Neural cell (in vitro differentiated cells): ENCODE measurements around the gene PRIMA1. TPM values are rescaled to one million over a fixed set of nuclear protein-coding genes. Genes with fewer than 3 reads are reported as not detected.

Experiments used
- H2AFZ ChIP-seq: fragments of 200-600, 300-800 bp; sonication (generic), shearing (Covaris generic); 2 replicates; pipeline ENCODE4 v1.6.0; 2014; ENCODE audit warnings: low read depth, mild to moderate bottlenecking, antibody characterized with exemption, low read length, moderate library complexity
- H3F3A ChIP-seq: fragments of 200-600 bp; shearing (Covaris generic); 2 replicates; pipeline ENCODE4 v1.6.1; 2016; ENCODE audit warnings: mild to moderate bottlenecking, moderate library complexity, mixed read lengths, antibody characterized with exemption, low read length; ENCODE audit not compliant: insufficient read depth, poor library complexity, severe bottlenecking
- H3K27ac ChIP-seq: fragments of 200-600, 300-800 bp; sonication (generic), shearing (Covaris generic); 2 replicates; pipeline ENCODE4 v1.5.1; 2014; ENCODE audit warnings: mild to moderate bottlenecking, low read length, moderate library complexity
- H3K27me3 ChIP-seq: fragments of 300-800, 200-600 bp; sonication (generic), shearing (Covaris generic); 2 replicates; pipeline ENCODE4 v1.6.0; 2014; ENCODE audit warnings: mild to moderate bottlenecking, low read depth, low read length, moderate library complexity; ENCODE audit not compliant: insufficient read depth
- H3K36me3 ChIP-seq: fragments of 300-800, 200-600 bp; sonication (generic), shearing (Covaris generic); 2 replicates; pipeline ENCODE4 v1.5.1; 2014; ENCODE audit warnings: mild to moderate bottlenecking, antibody characterized with exemption, low read length, moderate library complexity; ENCODE audit not compliant: insufficient read depth
- H3K4me2 ChIP-seq: fragments of 300-800, 200-600 bp; sonication (generic), shearing (Covaris generic); 2 replicates; pipeline ENCODE4 v1.6.0; 2014; ENCODE audit warnings: mild to moderate bottlenecking, low read length
- H3K4me3 ChIP-seq: fragments of 300-800, 200-600 bp; sonication (generic), shearing (Covaris generic); 2 replicates; pipeline ENCODE4 v1.5.1; 2014; ENCODE audit warnings: mild to moderate bottlenecking, low read length, moderate library complexity
- H3K79me2 ChIP-seq: fragments of 200-600 bp; shearing (Covaris generic); replicated peaks from 2 replicates; pipeline ENCODE4 v1.6.0; 2014; ENCODE audit warnings: mild to moderate bottlenecking, low read length, moderate library complexity; ENCODE audit not compliant: insufficient read depth
- H3K9ac ChIP-seq: fragments of 300-800, 200-600 bp; sonication (generic), shearing (Covaris generic); 2 replicates; pipeline ENCODE4 v1.6.1; 2016; ENCODE audit warnings: mild to moderate bottlenecking, low read length, mixed read lengths
- H3K9me2 ChIP-seq: fragments of 200-600 bp; shearing (Covaris generic); 2 replicates; pipeline ENCODE4 v1.6.1; 2016; ENCODE audit warnings: mild to moderate bottlenecking, low read length, mixed read lengths; ENCODE audit not compliant: insufficient read depth
- H3K9me3 ChIP-seq: fragments of 200-600, 300-800 bp; sonication (generic), shearing (Covaris generic); 2 replicates; pipeline ENCODE4 v1.6.1; 2016; ENCODE audit warnings: mild to moderate bottlenecking, mixed run types, low read length, moderate library complexity, mixed read lengths
- H4K20me1 ChIP-seq: fragments of 200-600 bp; shearing (Covaris generic); 2 replicates; pipeline ENCODE4 v1.6.1; 2016; ENCODE audit warnings: mild to moderate bottlenecking, mixed run types; ENCODE audit not compliant: insufficient read depth
- CTCF ChIP-seq: fragments of 450-650 bp; IDR thresholded peaks from 2 replicates; pipeline ENCODE4 v1.5.1; 2014; ENCODE audit warnings: antibody characterized with exemption, mild to moderate bottlenecking, moderate library complexity; ENCODE audit not compliant: poor library complexity, severe bottlenecking
- EP300 ChIP-seq: fragments of 450-650 bp; conservative IDR thresholded peaks from 2 replicates; pipeline ENCODE4 v1.6.1; 2014; ENCODE audit warnings: antibody characterized with exemption, mild to moderate bottlenecking, moderate library complexity; ENCODE audit not compliant: poor library complexity, severe bottlenecking
- EZH2 ChIP-seq: fragments of 200-600, 300-800 bp; shearing (Covaris generic), sonication (generic); IDR thresholded peaks from 2 replicates; pipeline ENCODE4 v1.6.1; 2014; ENCODE audit warnings: antibody characterized with exemption, low read length, borderline replicate concordance, mild to moderate bottlenecking; ENCODE audit not compliant: insufficient read depth, poor library complexity, severe bottlenecking
- MXI1 ChIP-seq: fragments of 450-650 bp; conservative IDR thresholded peaks from 2 replicates; pipeline ENCODE4 v1.6.1; 2014; ENCODE audit warnings: antibody characterized with exemption, mild to moderate bottlenecking; ENCODE audit not compliant: poor library complexity, severe bottlenecking
- POLR2AphosphoS5 ChIP-seq: IDR thresholded peaks from 2 replicates; pipeline ENCODE4 v1.6.1; 2012
- RAD21 ChIP-seq: fragments of 450-650 bp; conservative IDR thresholded peaks from 2 replicates; pipeline ENCODE4 v1.6.1; 2014; ENCODE audit warnings: antibody characterized with exemption, mild to moderate bottlenecking, moderate library complexity
- REST ChIP-seq: IDR thresholded peaks from 2 replicates; pipeline ENCODE4 v1.6.1; 2012; ENCODE audit warnings: borderline replicate concordance
- SMC3 ChIP-seq: fragments of 450-650 bp; conservative IDR thresholded peaks from 2 replicates; pipeline ENCODE4 v1.6.1; 2014; ENCODE audit warnings: antibody characterized with exemption, mild to moderate bottlenecking, moderate library complexity; ENCODE audit not compliant: poor library complexity
- TAF1 ChIP-seq: IDR thresholded peaks from 2 replicates; pipeline ENCODE4 v1.6.1; 2012; ENCODE audit warnings: low read depth
- polyA plus RNA-seq: library from polyadenylated mRNA; depleted of rRNA; stranded (reverse); fragments of >200 nt; gene quantifications from 2 replicates; pipeline ENCODE4 v1.2.3, GENCODE V29; 2014

The PRIMA1 gene
- polyA plus RNA-seq, 1 donor from 2014 or later: not detected

- H3K27ac ChIP-seq: no peak overlapping the region
Measured at GRCh38 chr14:93715279-93715927, 72.9 kb downstream of the PRIMA1 start.

GRCh38 chr14:93714605-93715004 lies 73.7 kb downstream of the PRIMA1 start:
- H3F3A ChIP-seq: no peaks in the 10 kb centered on the region
- TF ChIP-seq SMC3 (no peak), EZH2 (no peak), EP300 (no peak), RAD21 (no peak), CTCF (no peak), POLR2AphosphoS5 (no peak), TAF1 (no peak)

More at GRCh38 chr14:93715279-93715927, 72.9 kb downstream of the PRIMA1 start:
- no peak for TF ChIP-seq CTCF
- TF ChIP-seq REST: no peak
- TF ChIP-seq EZH2: no peak
- TF ChIP-seq POLR2AphosphoS5: no peak
- TF ChIP-seq EP300: no peak
- TF ChIP-seq TAF1: no peak
- no peak for TF ChIP-seq MXI1
- TF ChIP-seq SMC3: no peak
- TF ChIP-seq RAD21: no peak
- no peak overlapping the region for H3K9ac ChIP-seq
- H3K4me3 ChIP-seq: no peak overlapping the region
- H4K20me1 ChIP-seq: no peaks in the 10 kb centered on the region
- no peaks in the 10 kb centered on the region for H3K9me2 ChIP-seq
- no peak overlapping the region for H2AFZ ChIP-seq
- no peaks in the 10 kb centered on the region for H3F3A ChIP-seq
- no peak overlapping the region for H3K4me2 ChIP-seq
- H3K9me3 ChIP-seq: no peaks in the 10 kb centered on the region
- no peaks in the 10 kb centered on the region for H3K27me3 ChIP-seq
- H3K79me2 ChIP-seq: no peaks in the 10 kb centered on the region
- H3K36me3 ChIP-seq: no peaks in the 10 kb centered on the region

More at GRCh38 chr14:93714605-93715004, 73.7 kb downstream of the PRIMA1 start:
- no peak overlapping the region for H3K27ac ChIP-seq
- H4K20me1 ChIP-seq: no peaks in the 10 kb centered on the region
- H3K36me3 ChIP-seq: no peaks in the 10 kb centered on the region
- H3K9me3 ChIP-seq: no peaks in the 10 kb centered on the region
- H3K79me2 ChIP-seq: no peaks in the 10 kb centered on the region
- H3K4me3 ChIP-seq: no peak overlapping the region
- no peaks in the 10 kb centered on the region for H3K9me2 ChIP-seq
- H3K9ac ChIP-seq: no peak overlapping the region
- no peak overlapping the region for H2AFZ ChIP-seq
- no peak overlapping the region for H3K4me2 ChIP-seq
- H3K27me3 ChIP-seq: no peaks in the 10 kb centered on the region
